Activated gamma-delta T cell treated with anti-CD3 and anti-CD28 coated beads, Interleukin-2, amount 50 U/mL, for 16 hours (primary cell): ENCODE measurements around the gene WFDC12.
"Not testable (repeated sequence)": the region's sequence is repeated elsewhere in the genome, so short reads cannot be mapped to it uniquely, and the experiment has no call there.

Experiments
- DNase-seq: peaks from one replicate; pipeline ENCODE4 v3.0.0-alpha.2; 2020; ENCODE audit warnings: low read depth

Gene WFDC12

GRCh38 chr20:45124365-45124764 lies at the start of gene WFDC12:
TSS of gene WFDC12 (minus strand) at chr20:45124465. CDS start at chr20:45124447, 18 bp downstream.
- DNase-seq, result no peak

DNA sequence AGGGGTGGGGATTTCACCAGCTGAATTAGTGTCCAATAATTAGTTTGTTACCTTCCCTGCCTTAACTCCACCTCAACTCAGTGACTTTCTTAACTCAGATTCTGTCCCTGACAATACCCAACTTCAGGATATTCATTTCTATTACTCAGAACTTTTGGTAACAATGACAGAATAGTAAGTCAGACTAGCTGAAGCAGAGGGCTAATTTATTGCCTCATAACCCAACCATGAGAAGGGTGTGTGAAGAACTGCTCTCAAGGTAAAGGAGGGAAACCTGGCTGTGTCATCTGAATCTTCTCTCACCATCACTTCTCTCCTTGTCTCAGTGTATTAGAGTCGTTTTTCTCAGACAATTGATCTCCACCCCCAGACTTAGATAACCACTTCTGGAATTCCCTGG lies 49.3 kb upstream of the WFDC12 start:
- no peak for DNase-seq

- DNase-seq, result no peak
Measured at GRCh38 chr20:45164906-45165305, 40.6 kb upstream of the WFDC12 start.

GRCh38 chr20:45163083-45163803 lies 39.0 kb upstream of the WFDC12 start:
- DNase-seq, result no peak

GRCh38 chr20:45157962-45158361 lies 33.7 kb upstream of the WFDC12 start:
- DNase-seq, result no peak

GRCh38 chr20:45156713-45157112 lies 32.4 kb upstream of the WFDC12 start:
- no peak for DNase-seq

GRCh38 chr20:45154794-45155193 lies 30.5 kb upstream of the WFDC12 start:
- not testable (repeated sequence) for DNase-seq

GRCh38 chr20:45154183-45154582 lies 29.9 kb upstream of the WFDC12 start:
- DNase-seq, result no peak

DNA sequence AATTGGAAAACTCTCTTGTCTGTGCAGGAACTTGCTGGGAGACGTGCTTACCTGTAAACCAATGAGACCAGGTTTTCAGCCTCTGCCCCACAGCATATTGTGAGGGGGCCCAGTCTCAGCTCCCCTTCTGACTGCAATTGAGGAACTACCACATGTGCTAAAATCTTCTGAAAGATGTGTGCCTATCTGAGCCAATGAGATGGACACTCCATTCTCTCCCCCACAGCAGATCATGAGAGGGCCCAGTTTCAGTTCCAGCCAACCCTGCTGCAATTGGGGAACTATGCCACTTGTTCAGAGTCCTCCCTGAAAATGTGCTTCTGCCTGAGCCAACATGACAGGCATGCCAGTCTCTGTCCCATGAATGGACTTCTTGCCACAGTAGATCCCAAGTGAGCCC lies 29.5 kb upstream of the WFDC12 start:
- DNase-seq, result no peak

DNA sequence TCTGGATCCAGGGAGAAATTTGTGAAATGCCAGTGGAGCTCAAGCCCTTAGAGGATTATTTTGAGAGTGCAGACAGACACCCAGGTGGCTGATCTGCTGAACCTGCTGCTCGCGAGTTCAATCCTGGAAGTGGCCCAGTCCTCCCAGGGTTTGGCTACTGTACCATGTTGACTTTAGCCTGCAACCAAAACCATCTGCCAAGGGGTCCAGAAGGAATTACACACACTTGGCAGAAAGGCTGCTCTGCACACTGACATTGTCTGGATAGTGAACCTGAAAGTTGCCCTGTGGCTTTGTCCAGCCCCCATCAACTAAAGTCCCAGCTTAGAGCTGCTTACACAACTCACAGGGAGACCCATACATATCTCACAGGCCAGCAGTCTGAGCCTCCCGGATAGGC lies 28.9 kb upstream of the WFDC12 start:
- no peak for DNase-seq

DNA sequence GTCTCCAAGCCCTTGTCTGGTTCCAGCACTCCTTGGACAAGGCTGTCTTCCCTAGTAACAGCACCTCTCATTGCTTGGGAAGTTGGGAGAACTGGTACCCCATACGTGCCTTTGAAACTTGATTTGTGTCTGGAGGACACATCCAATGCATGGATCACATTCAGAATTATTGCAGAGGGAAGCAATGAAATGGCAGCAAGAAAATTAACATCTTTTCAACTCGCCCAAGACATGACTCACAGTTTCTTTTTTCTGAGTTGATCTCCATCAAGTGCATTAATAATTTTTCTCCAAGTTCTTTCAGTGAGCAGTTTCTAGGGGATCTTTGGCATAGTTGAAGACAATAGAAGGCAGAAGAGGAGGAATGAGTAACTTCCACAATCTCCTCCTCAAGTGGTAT lies 28.1 kb upstream of the WFDC12 start:
- no peak for DNase-seq

DNA sequence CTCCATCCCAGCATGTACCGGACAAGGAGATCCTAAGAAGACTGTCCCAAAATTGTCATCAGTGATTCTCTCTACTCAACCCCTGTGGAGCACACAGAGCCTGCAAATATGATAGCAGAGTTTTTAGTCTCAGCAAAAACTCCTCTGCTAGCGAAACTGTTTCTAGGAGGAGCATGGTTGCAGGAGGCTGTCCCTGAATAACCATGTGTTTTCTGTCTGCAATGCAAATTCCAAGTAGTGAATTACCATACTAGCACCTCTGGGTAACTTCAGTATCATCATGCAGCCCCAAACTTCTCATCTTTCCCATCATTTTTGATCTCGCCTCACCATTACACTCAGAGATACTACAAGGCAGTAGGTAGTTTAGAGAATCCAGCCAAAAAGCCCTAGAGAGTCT lies 24.8 kb upstream of the WFDC12 start:
- no peak for DNase-seq

DNA sequence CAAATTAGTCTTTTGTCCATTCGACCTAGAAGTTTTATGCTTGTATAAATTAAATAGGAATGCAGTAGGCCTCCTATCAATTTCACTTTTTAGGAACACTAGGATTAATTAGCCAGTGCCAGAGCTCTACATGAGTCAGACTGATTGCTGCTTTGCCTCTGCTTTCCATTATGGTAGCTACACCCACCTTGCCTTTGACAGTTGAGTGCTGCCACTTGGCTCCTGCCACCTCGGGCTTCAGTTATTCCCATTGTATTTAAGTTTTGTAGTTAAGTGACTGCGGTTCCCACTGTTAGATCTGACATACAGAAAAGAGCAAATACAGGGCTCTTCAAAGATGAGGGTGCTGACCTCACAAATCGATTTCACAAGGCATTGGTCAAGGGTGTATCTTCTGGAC lies 16.6 kb upstream of the WFDC12 start:
- DNase-seq, result no peak

- not testable (repeated sequence) for DNase-seq
Measured at GRCh38 chr20:45139733-45140375, 15.6 kb upstream of the WFDC12 start.

GRCh38 chr20:45138561-45139300 lies 14.5 kb upstream of the WFDC12 start:
- DNase-seq, result no peak

- DNase-seq, result no peak
Measured at GRCh38 chr20:45136911-45137310, 12.6 kb upstream of the WFDC12 start.

DNA sequence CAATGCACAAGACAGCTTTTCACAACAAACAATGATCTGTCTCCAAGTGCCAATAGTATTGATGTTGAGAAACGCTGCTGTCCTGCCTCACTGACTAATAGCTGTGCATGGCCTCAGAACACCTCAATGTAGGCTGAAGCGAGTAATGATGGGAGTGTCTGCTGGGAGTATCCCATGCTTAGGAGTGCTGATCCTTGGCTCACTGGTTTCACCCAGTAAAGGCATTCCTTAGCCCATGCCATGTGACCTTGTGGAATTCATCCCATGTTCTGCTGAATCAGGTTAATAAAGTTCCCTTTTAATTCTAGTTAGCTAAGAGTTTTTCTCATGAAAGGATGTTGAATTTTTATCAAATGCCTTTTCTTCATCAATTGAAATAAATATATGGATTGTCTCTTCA lies 3.8 kb upstream of the WFDC12 start:
- DNase-seq, result no peak

DNA sequence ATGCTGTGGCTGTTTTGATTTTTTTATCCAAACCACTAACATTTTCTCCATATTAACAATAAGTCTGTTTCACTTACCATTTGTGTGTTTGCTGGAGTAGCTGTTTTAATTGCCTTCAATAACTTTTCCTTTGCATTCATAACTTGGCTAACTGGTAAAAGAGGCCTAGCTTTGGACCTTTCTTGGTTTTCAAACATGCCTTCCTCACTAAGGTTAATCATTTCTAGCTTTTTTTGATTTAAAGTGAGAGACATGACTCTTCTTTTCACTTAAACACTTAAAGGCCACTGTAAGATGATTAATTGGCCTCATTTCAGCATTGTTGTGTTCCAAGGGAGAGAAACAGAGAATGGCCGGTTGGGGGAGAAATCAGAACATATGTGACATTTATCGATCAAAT lies 2.9 kb downstream of the WFDC12 start:
- DNase-seq, result no peak

DNA sequence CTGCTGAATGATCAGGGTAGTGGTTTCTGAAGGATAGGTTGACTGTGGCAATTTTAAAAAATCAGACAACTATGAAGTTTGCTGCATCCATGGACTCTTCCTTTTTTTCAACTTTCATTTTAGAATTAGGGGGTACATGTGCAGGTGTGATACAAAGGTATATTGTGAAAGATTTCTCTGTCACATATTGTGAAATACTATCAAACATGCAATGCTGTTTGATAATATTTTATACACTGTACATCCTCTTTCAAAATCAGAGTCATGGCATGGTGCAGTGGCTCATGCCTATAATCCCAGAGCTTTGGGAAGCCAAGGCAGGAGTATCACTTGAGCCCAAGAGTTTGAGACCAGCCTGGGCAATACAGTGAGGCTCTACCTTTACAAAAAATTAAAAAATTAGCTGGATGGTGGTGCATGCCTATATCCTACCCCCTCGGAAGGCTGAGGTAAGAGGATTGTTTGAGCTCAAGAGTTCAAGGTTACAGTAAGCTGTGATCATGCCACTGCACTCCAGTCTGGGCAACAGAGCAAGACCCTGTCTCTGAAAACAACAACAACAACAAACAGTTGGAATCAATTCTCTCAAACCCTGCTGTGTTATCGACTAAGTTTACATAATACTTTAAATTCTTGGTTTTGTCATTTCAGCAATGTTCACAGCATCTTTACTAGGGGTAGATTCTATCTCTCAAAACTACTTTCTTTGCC lies 4.6 kb downstream of the WFDC12 start:
- DNase-seq, result no peak

GRCh38 chr20:45118028-45118427 lies 6.2 kb downstream of the WFDC12 start:
- DNase-seq, result no peak

GRCh38 chr20:45117581-45117980 lies 6.7 kb downstream of the WFDC12 start:
- DNase-seq, result no peak

GRCh38 chr20:45115829-45116228 lies 8.4 kb downstream of the WFDC12 start:
- DNase-seq, result no peak

DNA sequence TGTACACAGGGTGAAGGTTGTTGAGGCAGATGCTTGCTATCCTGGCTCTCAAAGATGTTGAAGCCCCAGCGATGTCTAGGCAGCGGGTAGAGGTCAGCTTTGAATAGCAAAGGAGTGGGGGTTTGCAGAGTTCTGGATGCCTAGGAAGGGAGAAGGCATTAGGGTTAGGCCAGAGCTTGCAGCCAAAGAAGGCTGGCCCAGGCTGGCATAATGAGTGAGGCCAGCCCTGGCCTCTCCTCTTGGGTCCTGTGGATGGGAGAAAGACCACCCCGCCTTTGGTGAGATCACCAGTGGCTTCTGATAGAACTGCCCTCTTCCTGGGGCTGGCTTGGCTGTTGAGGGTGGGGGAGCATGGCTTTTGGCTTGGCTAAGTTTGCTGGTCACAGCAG lies 8.9 kb downstream of the WFDC12 start:
- no peak for DNase-seq
